GM12872 (cell line): Measurements from ENCODE around the gene CD74.

ENCODE experiments used
- CTCF ChIP-seq: IDR thresholded peaks from 3 replicates; pipeline ENCODE4 v1.5.1; 2011; ENCODE audit warnings: low read depth, mild to moderate bottlenecking, low read length, moderate library complexity; ENCODE audit not compliant: insufficient read depth

The CD74 gene

GRCh38 chr5:150386024-150386855, 26.5 kb downstream of the CD74 start:
- TF ChIP-seq CTCF, result no peak

- TF ChIP-seq CTCF, result no peak
Observed at GRCh38 chr5:150384701-150385100, 28.0 kb downstream of the CD74 start.

- no peak for TF ChIP-seq CTCF
Observed at GRCh38 chr5:150377964-150378694, 34.6 kb downstream of the CD74 start.

GRCh38 chr5:150376799-150377771, 35.6 kb downstream of the CD74 start:
- no peak for TF ChIP-seq CTCF

GRCh38 chr5:150374651-150375050, 38.1 kb downstream of the CD74 start:
- no peak for TF ChIP-seq CTCF

GRCh38 chr5:150372639-150373038, 40.1 kb downstream of the CD74 start:
- no peak for TF ChIP-seq CTCF

GRCh38 chr5:150368526-150368925, 44.2 kb downstream of the CD74 start:
- TF ChIP-seq CTCF, result no peak
